Measurements from ENCODE around the gene MAPK12. TPM values are rescaled to one million over a fixed set of nuclear protein-coding genes. Genes with fewer than 3 reads are reported as not detected.

MAPK12 gene
- total and polyA plus RNA-seq, 2 donors (not counting 3 experiments of a cell fraction or from before 2014, with no cell fraction given), result 72.3 to 86.8 TPM

DNA sequence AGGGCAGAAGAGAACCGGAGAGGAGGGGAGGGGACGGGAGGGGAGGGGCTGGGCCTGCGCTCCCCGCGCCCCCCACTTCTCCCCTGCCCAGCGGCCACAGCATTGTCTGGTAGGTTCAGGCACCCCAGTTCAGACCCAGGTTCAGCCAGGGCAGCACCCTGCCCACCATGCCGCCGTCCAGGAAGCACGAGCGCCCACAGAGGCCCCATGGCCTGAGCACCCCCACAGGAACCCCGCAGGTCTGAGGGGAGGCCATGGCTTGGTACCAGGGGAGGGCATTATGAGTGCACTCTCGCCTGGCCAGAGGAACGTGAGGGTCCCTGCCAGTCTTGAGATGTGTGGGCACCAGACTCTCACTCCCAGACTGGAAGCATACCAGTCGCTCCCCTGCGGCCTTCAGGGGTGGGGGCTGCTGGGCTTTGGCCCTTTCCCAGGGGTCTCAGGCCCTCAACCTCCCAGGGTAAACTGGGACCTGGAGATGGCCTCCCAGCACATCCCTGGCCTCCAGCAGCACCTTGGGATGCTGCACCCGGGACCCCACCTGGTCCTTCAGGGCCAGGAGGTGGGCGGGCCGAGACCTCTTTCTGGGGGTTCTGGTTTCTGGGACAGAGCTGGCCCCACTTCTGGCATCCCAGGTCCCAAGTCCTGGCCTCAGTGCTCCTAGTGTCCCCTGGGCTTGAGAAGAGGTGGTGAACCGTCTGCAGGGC lies 46.6 kb upstream of the MAPK12 start:
- Histone ChIP-seq H3K4me2 (ENCODE audit: insufficient read depth, low read length) (no peak overlapping the region), H3K4me1 (ENCODE audit: control insufficient read depth, extremely low read depth, insufficient read depth, low read length) (peaks cover 27% of the 10 kb centered on the region), H3K9ac (replicated peaks; ENCODE audit: extremely low read depth, insufficient read depth, low read length) (no peak overlapping the region), H3K79me2 (ENCODE audit: control insufficient read depth, insufficient read depth, low read length) (peaks cover 35% of the 10 kb centered on the region), H3K27me3 (ENCODE audit: control insufficient read depth in 2 of 2, insufficient read depth in 2 of 2, low read length in 2 of 2) (no peaks in the 10 kb centered on the region), H4K20me1 (replicated peaks; ENCODE audit: control insufficient read depth, extremely low read depth, insufficient read depth, low read length) (no peaks in the 10 kb centered on the region), H3K9me1 (replicated peaks; ENCODE audit: control insufficient read depth, extremely low read depth, insufficient read depth, low read length) (no peaks in the 10 kb centered on the region), H3K9me3 (replicated peaks; ENCODE audit: control insufficient read depth, insufficient read depth, low read length) (no peaks in the 10 kb centered on the region), H2AFZ (ENCODE audit: low read depth, low read length) (no peak overlapping the region), H3K36me3 (ENCODE audit: control insufficient read depth in 2 of 2, extremely low read depth in 1 of 2, insufficient read depth in 2 of 2, low read length in 2 of 2) (peaks cover 0 to 2% of the 10 kb centered on the region in 2 experiments), H3K27ac (ENCODE audit: insufficient read depth, low read depth, low read length) (no peak overlapping the region), H3K4me3 (replicated peaks in 1 of 3; ENCODE audit: insufficient read depth in 1 of 3, low read depth in 1 of 3, low read length in 3 of 3) (no peak overlapping the region)
- FAIRE-seq (no peak), DNase-seq (ENCODE audit: low read depth, low spot score) (no peak)
- BruUV-seq (replicated peaks), result no TSS peak
- ChIA-PET CTCF (interaction anchor here (1.5 to 3.8 kb wide), 4 partner anchors 13 to 33 kb away, joined by 10 to 20 read pairs (median 14); partner anchors contain the start of gene DENND6B), POLR2A (interaction anchor here (0.5 kb wide), 1 partner anchor 373 kb away, joined by 4 read pairs; no protein-coding TSS in a partner anchor)
- TF ChIP-seq MYC (IDR thresholded peaks at IDR 0.05; ENCODE audit: low read depth, low read length) (no peak), EZH2 (IDR thresholded peaks at IDR 0.05; ENCODE audit: borderline replicate concordance, low read depth, low read length, severe bottlenecking) (no peak), POLR2AphosphoS5 (IDR thresholded peaks at IDR 0.05; ENCODE audit: insufficient read depth, low read depth, low read length) (no peak), FOS (IDR thresholded peaks at IDR 0.05; ENCODE audit: borderline replicate concordance, insufficient read depth, low read length) (no peak), GATA2 (IDR thresholded peaks at IDR 0.05; ENCODE audit: insufficient read depth, insufficient read length, low read depth, low read length) (no peak), JUN (IDR thresholded peaks at IDR 0.05; ENCODE audit: borderline replicate concordance, insufficient read depth, insufficient read length, low read depth) (no peak), POLR2A (IDR thresholded peaks at IDR 0.05; ENCODE audit: low read depth, low read length) (no peak)
- TF ChIP-seq, protein P1, sequence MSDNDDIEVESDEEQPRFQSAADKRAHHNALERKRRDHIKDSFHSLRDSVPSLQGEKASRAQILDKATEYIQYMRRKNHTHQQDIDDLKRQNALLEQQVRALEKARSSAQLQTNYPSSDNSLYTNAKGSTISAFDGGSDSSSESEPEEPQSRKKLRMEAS (IDR thresholded peaks at IDR 0.05; ENCODE audit: insufficient read depth, insufficient read length), result no peak
- TF ChIP-seq, protein P2, sequence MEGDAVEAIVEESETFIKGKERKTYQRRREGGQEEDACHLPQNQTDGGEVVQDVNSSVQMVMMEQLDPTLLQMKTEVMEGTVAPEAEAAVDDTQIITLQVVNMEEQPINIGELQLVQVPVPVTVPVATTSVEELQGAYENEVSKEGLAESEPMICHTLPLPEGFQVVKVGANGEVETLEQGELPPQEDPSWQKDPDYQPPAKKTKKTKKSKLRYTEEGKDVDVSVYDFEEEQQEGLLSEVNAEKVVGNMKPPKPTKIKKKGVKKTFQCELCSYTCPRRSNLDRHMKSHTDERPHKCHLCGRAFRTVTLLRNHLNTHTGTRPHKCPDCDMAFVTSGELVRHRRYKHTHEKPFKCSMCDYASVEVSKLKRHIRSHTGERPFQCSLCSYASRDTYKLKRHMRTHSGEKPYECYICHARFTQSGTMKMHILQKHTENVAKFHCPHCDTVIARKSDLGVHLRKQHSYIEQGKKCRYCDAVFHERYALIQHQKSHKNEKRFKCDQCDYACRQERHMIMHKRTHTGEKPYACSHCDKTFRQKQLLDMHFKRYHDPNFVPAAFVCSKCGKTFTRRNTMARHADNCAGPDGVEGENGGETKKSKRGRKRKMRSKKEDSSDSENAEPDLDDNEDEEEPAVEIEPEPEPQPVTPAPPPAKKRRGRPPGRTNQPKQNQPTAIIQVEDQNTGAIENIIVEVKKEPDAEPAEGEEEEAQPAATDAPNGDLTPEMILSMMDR (IDR thresholded peaks at IDR 0.05; ENCODE audit: extremely low read depth in 1 of 2, insufficient read depth in 1 of 2, low read depth in 1 of 2, low read length in 2 of 2), result no peak
- intact Hi-C loops (cut with micrococcal nuclease) (loop anchor here (2.0 to 5.0 kb wide), 3 partner anchors 19 to 37 kb away; partner anchors contain the start of genes DENND6B, MAPK11 and PPP6R2), dilution Hi-C loops (cut with MboI; ENCODE audit: extremely low pct_ligation_motif_present, low sequenced_read_pairs) (no loop called here)

Measured in endothelial cell of umbilical vein (primary cell).